Small intestine (tissue), 7 donors: ENCODE results near the gene ETV5. TPM values are rescaled to one million over a fixed set of nuclear protein-coding genes. Genes with fewer than 3 reads are reported as not detected.

Experiments
- DNase-seq, 2 donors: peaks; one replicate each; pipeline versions ENCODE4 v3.0.0 to v3.0.0-alpha.2; 2013
- FAIRE-seq: peaks from 2 replicates; lab custom pipeline; 2012; peaks lifted over from hg19 to GRCh38; lab: Jason Lieb, UNC
- H3K27ac ChIP-seq, 3 donors: one replicate each; pipeline ENCODE4 v1.5.1; 2013; ENCODE audit warnings: low read length in 2 of 3, mild to moderate bottlenecking in 2 of 3, control low read depth in 1 of 3, inconsistent platforms in 1 of 3, low read depth in 1 of 3, moderate library complexity in 1 of 3
- H3K27me3 ChIP-seq, 3 donors: one replicate each; pipeline ENCODE4 v1.6.1; 2013; ENCODE audit warnings: low read length in 3 of 3, inconsistent platforms in 1 of 3; ENCODE audit not compliant: control insufficient read depth in 3 of 3, insufficient read depth in 3 of 3
- H3K36me3 ChIP-seq, 3 donors: one replicate each; pipeline ENCODE4 v1.6.1; 2013; ENCODE audit warnings: low read length in 3 of 3, inconsistent platforms in 1 of 3, low read depth in 1 of 3, mild to moderate bottlenecking in 1 of 3, moderate library complexity in 1 of 3; ENCODE audit not compliant: control insufficient read depth in 3 of 3, insufficient read depth in 2 of 3
- H3K4me1 ChIP-seq, 3 donors: one replicate each; pipeline ENCODE4 v1.6.1; 2013; ENCODE audit warnings: low read length in 2 of 3, inconsistent platforms in 1 of 3, low read depth in 1 of 3, mild to moderate bottlenecking in 1 of 3, moderate library complexity in 1 of 3; ENCODE audit not compliant: control insufficient read depth in 3 of 3, insufficient read depth in 2 of 3
- H3K4me3 ChIP-seq, 3 donors: one replicate each; pipeline ENCODE4 v1.5.1; 2013; ENCODE audit warnings: low read length in 3 of 3, control low read depth in 1 of 3, inconsistent platforms in 1 of 3, low read depth in 1 of 3, mild to moderate bottlenecking in 1 of 3, moderate library complexity in 1 of 3
- H3K9me3 ChIP-seq, 2 donors: one replicate each; pipeline ENCODE4 v1.6.1; 2013; ENCODE audit warnings: low read depth in 1 of 2, low read length in 1 of 2; ENCODE audit not compliant: control insufficient read depth in 2 of 2, insufficient read depth in 1 of 2
- WGBS, 3 donors: extraction: QIAGEN DNeasy Blood & Tissue Kit; methylation state at CpG; one replicate each; pipeline ENCODE4 v1.1.7; 2013; 5-methylcytosine and 5-hydroxymethylcytosine counted together
- polyA plus RNA-seq, 4 donors: library from polyadenylated mRNA; stranded (reverse) in 3 of 4; unstranded in 1 of 4; fragments of 200-250 nt in 3 of 4; fragments of 120-200 nt in 1 of 4; gene quantifications; one replicate each; pipeline versions ENCODE4 v1.2.1 to v1.2.3, GENCODE V29; 2013
- donor health status: healthy with polysubstance abuse.
- donor health status: control.
- donor health status: control.
- donor health status: Bipolar disorder and iron deficiency.
- donor health status: healthy.

ETV5 gene
- polyA plus RNA-seq, 4 donors, result 0.45 to 4.4 (median 3.3) TPM

- WGBS, 3 donors, result 2 to 4% (median 3%) methylated on average over 45 of the region's 45 CpGs
- Histone ChIP-seq H3K4me3 (peak overlapping the region in 2 of 3 donors; percentile 60 to 67), H3K27me3 (peaks cover 0 to 14% (median 8%) of the 10 kb centered on the region in 3 donors), H3K36me3 (no peaks in the 10 kb centered on the region), H3K9me3 (no peaks in the 10 kb centered on the region), H3K4me1 (peaks cover 2 to 18% (median 5%) of the 10 kb centered on the region in 3 donors), H3K27ac (no peak overlapping the region)
- DNase-seq (peak; percentile 28 to 74), FAIRE-seq (no peak)
These were observed 1.4 kb downstream of the ETV5 start for GRCh38 chr3:186107215-186108105.

- Histone ChIP-seq H3K9me3 (no peaks in the 10 kb centered on the region), H3K27me3 (peaks cover 0 to 5% (median 3%) of the 10 kb centered on the region in 3 donors), H3K4me3 (no peak overlapping the region), H3K36me3 (no peaks in the 10 kb centered on the region), H3K4me1 (peaks cover 2 to 12% (median 2%) of the 10 kb centered on the region in 3 donors), H3K27ac (no peak overlapping the region)
- WGBS, 3 donors, result 50 to 66% (median 60%) methylated on average over 6 of the region's 6 CpGs
- FAIRE-seq (no peak), DNase-seq (no peak)
These were observed 3.3 kb downstream of the ETV5 start for GRCh38 chr3:186105543-186105942.

- WGBS, 3 donors, result 37 to 56% (median 56%) methylated on average over 4 of the region's 4 CpGs
- FAIRE-seq (no peak), DNase-seq (no peak)
- Histone ChIP-seq H3K4me1 (peaks cover 0 to 8% (median 0%) of the 10 kb centered on the region in 3 donors), H3K9me3 (no peaks in the 10 kb centered on the region), H3K27me3 (peaks cover 0 to 3% (median 3%) of the 10 kb centered on the region in 3 donors), H3K27ac (no peak overlapping the region), H3K4me3 (no peak overlapping the region), H3K36me3 (no peaks in the 10 kb centered on the region)
These were observed 6.2 kb downstream of the ETV5 start for GRCh38 chr3:186102687-186103086.

DNA sequence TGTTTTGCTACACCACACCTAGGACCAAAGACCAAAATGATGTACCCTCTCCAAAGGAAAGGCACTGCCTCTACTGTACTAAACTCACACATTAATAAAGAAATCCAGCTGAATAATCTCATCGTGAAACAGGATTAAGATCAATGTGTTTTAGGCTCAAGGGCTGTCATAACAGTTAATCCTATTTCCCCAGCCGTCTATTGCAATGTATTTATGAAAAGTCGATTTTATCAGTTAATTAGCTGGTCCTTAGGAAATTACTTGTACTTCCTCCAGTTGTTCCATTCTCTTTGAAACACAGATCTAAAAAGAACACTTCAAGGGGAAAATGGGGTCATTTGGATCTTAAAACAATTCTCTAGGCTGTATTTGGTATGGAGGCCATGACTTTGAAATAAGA is 8.5 kb downstream of the ETV5 start:
- Histone ChIP-seq H3K9me3 (no peaks in the 10 kb centered on the region), H3K4me1 (peaks cover 0 to 26% (median 4%) of the 10 kb centered on the region in 3 donors)
- no peak for FAIRE-seq

DNA sequence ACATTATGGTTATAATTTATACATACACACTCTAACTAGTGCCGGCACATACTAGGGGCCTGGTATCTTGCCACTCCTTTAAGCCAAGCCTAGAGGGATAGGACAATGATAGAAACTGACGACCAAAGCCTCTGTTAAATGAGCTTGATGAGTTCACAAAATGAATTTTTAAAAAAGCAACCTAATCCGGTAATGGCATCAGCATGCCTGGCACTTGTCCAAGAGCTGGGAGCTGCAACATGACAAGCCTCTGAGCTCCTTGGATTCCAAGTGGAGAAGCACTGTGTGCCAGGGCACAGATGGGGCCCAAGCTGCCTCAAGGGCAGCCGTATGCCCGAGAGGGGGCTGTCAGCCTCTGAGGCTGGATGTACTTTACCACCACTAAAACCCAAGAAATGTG is 9.7 kb downstream of the ETV5 start:
- H3K36me3 ChIP-seq, result no peaks in the 10 kb centered on the region
- H3K9me3 ChIP-seq, result no peaks in the 10 kb centered on the region
- no peaks in the 10 kb centered on the region for H3K27me3 ChIP-seq
- DNase-seq (no peak), FAIRE-seq (no peak)
- peaks cover 0 to 30% (median 4%) of the 10 kb centered on the region in 3 donors for H3K4me1 ChIP-seq
- WGBS, 3 donors, result 53 to 65% (median 58%) methylated on average over 5 of the region's 5 CpGs
- no peak overlapping the region for H3K27ac ChIP-seq
- no peak overlapping the region for H3K4me3 ChIP-seq

More for the DNA sequence above, 8.5 kb downstream of the ETV5 start:
- Histone ChIP-seq H3K4me3 (no peak overlapping the region), H3K27ac (no peak overlapping the region), H3K27me3 (no peaks in the 10 kb centered on the region), H3K36me3 (no peaks in the 10 kb centered on the region)
- WGBS, 3 donors, result 59 to 73% (median 72%) methylated on average over 3 of the region's 3 CpGs
- no peak for DNase-seq

- FAIRE-seq (no peak), DNase-seq (no peak)
- whole genome bisulfite sequencing, 3 donors, result 69 to 83% (median 73%) methylated on average over 3 of the region's 3 CpGs
- H3K27ac ChIP-seq, result no peak overlapping the region
- H3K27me3 ChIP-seq, result no peaks in the 10 kb centered on the region
- no peak overlapping the region for H3K4me3 ChIP-seq
- no peaks in the 10 kb centered on the region for H3K36me3 ChIP-seq
- H3K9me3 ChIP-seq, result no peaks in the 10 kb centered on the region
- H3K4me1 ChIP-seq, result peaks cover 0 to 30% (median 4%) of the 10 kb centered on the region in 3 donors
These were observed 10.1 kb downstream of the ETV5 start for GRCh38 chr3:186098740-186099139.

GRCh38 chr3:186097663-186098451 is 11.0 kb downstream of the ETV5 start:
- no peaks in the 10 kb centered on the region for H3K9me3 ChIP-seq
- peak overlapping the region in 2 of 3 donors; percentile 11 to 36 for H3K27ac ChIP-seq
- H3K27me3 ChIP-seq, result no peaks in the 10 kb centered on the region
- H3K4me1 ChIP-seq, result peaks cover 0 to 30% (median 4%) of the 10 kb centered on the region in 3 donors
- no peaks in the 10 kb centered on the region for H3K36me3 ChIP-seq
- peak overlapping the region; percentile 2 to 35 (median 2) for H3K4me3 ChIP-seq
- FAIRE-seq (no peak), DNase-seq (peak; percentile 83 to 91)
- 2 to 5% (median 3%) methylated on average over 16 of the region's 16 CpGs for WGBS, 3 donors

DNA sequence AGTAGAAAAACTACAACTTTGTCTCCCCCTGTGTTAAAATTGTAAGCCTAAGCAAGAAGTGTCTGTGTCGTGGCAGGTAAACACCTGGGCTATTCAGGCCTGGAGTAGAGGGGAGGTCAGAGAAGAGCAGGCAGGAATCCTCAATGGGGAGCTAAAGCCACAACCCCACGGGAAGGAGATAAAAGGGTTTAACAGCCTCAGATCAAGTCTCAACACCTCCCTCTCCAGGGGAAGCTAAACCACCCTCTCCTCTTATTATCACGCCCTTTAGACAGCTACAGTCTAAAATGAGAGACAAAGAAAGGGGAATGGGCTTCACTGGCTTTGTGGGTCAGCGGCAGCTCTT is 11.6 kb downstream of the ETV5 start:
- peak overlapping the region; percentile 2 to 35 (median 2) for H3K4me3 ChIP-seq

More for the DNA sequence above, 11.6 kb downstream of the ETV5 start:
- no peaks in the 10 kb centered on the region for H3K36me3 ChIP-seq
- H3K27ac ChIP-seq, result peak overlapping the region in 2 of 3 donors; percentile 11 to 36
- DNase-seq (no peak), FAIRE-seq (no peak)
- no peaks in the 10 kb centered on the region for H3K9me3 ChIP-seq
- H3K27me3 ChIP-seq, result no peaks in the 10 kb centered on the region
- WGBS, 3 donors, result 6 to 27% (median 19%) methylated on average over 4 of the region's 4 CpGs
- H3K4me1 ChIP-seq, result peaks cover 0 to 30% (median 4%) of the 10 kb centered on the region in 3 donors
